GM18873 (cell line): ENCODE data around the gene CCDC7.
"Not testable (repeated sequence)": the region's sequence is repeated elsewhere in the genome, so short reads cannot be mapped to it uniquely, and the experiment has no call there.

Source experiments
- ATAC-seq: cut with Tn5 transposase; IDR thresholded peaks from one replicate; pipeline ENCODE4 v1.9.1; 2021; ENCODE audit warnings: mild to moderate bottlenecking, moderate library complexity, moderate number of reproducible peaks; ENCODE audit not compliant: unreplicated experiment, low FRiP score

The CCDC7 gene

DNA sequence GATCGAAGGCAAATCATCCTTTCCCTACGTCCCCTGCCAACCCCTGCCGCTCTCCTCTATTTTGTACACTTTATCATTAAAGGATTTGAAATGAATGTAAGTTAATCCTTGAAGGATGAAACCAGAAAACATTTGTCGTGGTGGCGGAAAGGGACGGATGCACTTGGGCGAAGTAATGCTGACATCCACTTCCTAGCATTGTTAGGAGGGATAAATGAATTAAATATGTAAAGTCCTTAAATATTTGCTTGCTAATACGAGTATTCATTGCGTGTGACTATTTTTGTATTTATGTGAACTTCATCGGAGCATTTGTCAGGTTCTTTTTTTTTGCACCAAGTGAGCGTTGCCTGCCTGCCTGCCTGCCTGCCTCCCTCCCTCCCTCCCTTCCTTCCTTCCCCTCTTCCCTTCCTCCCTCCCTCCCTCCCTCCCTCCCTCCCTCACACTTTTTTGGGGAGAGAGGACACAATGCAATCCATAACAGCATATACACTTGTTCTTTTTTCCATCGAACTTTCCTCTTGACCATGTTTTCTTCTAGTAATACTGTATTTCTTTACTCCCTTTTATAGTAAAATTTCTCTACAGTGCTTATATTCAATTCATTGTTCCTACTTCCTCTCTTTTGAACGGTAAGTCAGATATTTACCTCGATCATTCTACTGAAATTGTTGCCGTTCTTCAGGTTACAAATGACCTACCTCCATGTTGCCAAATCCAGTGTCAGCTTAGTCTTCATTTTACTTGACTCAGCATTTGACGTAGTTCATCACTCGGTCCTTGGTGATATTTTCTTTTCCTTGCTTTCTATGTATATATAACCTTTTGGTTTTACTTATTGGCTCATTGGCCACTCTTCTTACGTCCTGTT, 831 bp downstream of the CCDC7 start:
- ATAC-seq, result no peak

GRCh38 chr10:32454148-32454547, 8.2 kb downstream of the CCDC7 start:
- ATAC-seq, result no peak

DNA sequence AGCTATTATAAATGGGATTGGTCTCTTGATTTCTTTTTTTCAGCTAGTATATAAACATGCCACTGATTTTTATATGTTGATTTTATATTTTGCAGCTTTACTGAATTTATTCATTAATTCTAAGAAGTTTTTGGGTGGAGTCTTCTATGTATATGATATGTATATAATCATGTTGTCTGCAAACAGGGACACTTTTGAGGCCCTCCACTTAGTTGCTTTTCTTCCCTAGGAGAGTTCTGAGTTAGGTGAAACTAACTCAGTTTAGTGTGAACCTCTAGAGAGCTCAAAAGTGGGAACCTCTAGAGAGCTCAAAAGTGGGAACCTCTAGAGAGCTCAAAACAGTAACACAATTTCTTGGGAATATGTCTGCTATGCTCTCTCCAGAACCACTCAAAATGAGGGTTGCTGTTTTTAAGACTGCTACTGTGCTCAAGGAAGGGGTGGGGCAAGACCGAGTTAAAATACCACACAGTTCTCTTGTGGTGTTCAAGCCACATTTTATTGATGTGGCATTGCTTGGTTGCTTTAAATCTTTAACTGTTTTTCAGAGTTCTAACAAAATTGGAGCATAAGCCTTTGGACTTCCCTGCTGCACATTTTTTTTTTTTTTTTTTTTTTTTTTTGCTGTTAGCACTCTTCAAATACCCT, 13.2 kb downstream of the CCDC7 start:
- ATAC-seq, result no peak

DNA sequence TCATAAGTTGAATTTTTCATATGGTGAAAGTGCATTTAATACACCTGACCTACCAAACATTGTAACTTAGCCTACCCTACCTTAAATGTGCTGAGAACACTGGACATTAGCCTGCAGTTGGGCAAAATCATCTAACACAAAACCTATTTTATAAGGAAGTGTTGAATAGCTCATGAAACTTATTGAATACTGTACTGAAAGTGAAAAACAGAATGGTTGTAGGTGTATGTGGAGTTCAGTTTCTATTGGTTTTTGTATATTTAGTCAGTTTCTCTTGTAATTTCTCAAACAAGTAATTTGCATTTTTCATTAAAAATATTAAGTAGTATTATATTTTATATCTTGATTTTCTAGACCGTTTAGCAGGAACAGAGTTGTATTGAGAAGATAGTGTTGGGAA, 15.3 kb downstream of the CCDC7 start:
- no peak for ATAC-seq

- no peak for ATAC-seq
Observed at GRCh38 chr10:32471232-32471631, 25.3 kb downstream of the CCDC7 start.

DNA sequence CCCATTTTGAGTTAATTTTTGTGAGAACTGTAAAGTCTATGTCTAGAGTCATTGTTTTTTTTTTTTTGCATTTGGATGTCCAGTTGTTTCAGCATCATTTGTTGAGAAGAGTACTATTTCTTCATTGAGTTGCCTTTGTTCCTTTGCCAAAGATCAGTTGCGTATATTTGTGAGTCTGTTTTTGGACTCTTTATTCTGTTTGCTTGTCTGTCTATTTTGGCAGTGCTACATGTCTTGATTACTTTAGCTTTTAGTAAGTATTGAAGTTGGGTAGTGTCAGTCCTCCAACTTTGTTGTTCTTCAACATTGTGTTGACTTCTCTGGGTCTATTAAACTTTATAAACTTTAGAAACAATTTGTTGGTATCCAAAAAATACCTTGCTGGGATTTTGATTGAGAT, 31.6 kb downstream of the CCDC7 start:
- no peak for ATAC-seq

- no peak for ATAC-seq
Observed at GRCh38 chr10:32481606-32482005, 35.7 kb downstream of the CCDC7 start.

DNA sequence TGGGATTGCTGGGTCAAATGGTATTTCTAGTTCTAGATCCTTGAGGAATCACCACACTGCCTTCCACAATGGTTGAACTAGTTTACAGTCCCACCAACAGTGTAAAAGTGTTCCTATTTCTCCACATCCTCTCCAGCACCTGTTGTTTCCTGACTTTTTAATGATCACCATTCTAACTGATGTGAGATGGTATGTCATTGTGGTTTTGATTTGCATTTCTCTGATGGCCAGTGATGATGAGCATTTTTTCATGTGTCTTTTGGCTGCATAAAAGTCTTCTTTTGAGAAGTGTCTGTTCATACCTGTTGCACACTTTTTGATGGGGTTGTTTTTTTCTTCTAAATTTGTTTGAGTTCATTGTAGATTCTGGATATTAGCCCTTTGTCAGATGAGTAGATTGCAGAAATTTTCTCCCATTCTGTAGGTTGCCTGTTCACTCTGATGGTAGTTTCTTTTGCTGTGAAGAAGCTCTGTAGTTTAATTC, 37.1 kb downstream of the CCDC7 start:
- not testable (repeated sequence) for ATAC-seq

GRCh38 chr10:32488038-32488437, 42.1 kb downstream of the CCDC7 start:
- ATAC-seq, result not testable (repeated sequence)

DNA sequence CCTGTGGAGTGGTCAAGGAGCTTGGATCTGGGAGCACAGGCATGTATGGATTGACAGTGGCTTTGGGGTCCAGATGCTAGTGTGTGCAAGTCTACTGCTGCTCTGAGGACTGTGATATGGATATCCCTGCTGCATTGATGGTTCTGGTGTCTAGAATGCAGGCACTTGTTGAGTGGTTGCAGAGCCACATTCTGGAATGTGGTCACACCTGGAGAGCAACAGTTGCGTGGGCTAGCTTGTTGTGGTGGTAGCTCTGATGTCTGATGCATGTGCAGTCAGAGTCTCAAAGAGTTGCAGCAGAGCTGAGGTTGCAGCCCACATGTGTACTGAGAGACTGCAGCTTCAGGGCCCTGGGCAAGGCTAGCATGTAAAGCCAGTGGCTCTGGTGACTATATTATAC, 43.2 kb downstream of the CCDC7 start:
- ATAC-seq, result no peak

GRCh38 chr10:32489901-32490300, 44.0 kb downstream of the CCDC7 start:
- ATAC-seq, result no peak

GRCh38 chr10:32494562-32494961, 48.6 kb downstream of the CCDC7 start:
- not testable (repeated sequence) for ATAC-seq

- not testable (repeated sequence) for ATAC-seq
Observed at GRCh38 chr10:32500136-32500535, 54.2 kb downstream of the CCDC7 start.

DNA sequence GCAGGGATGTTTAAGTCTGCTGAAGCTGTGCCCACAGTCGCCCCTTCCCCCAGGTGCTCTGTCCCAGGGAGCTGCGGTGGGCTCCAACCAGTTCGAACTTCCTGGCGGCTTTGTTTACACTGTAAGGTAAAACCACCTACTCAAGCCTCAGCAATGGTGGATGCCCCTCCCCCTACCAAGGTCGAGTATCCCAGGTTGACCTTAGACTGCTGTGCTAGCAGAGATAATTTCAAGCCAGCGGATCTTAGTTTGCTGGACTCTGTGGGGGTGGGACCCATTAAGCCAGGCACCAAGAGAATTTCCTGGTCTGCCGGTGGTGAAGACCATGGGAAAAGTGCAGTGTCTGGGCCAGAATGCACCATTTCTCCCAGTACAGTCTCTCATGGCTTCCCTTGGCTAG, 56.0 kb downstream of the CCDC7 start:
- ATAC-seq, result no peak

DNA sequence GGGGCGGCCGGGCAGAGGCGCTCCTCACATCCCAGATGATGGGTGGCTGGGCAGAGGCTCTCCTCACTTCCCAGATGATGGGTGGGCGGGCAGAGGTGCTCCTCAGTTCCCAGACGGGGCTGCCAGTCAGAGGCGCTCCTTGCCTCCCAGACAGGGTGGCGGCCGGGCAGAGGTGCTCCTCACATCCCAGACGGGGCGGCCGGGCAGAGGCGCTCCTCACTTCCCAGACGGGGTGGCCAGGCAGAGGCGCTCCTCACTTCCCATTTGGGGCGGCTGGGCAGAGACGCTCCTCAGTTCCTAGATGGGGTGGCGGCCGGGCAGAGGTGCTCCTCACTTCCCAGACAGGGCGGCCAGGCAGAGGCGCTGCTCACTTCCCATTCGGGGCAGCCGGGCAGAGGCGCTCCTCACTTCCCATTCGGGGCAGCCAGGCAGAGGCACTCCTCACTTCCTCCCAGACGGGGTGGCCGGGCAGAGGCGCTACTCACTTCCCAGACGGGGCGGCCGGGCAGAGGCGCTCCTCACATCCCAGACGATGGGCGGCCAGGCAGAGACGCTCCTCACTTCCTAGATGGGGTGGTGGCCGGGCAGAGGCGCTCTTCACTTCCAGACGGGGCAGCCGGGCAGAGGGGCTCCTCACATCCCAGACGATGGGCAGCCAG, 60.0 kb downstream of the CCDC7 start:
- not testable (repeated sequence) for ATAC-seq

DNA sequence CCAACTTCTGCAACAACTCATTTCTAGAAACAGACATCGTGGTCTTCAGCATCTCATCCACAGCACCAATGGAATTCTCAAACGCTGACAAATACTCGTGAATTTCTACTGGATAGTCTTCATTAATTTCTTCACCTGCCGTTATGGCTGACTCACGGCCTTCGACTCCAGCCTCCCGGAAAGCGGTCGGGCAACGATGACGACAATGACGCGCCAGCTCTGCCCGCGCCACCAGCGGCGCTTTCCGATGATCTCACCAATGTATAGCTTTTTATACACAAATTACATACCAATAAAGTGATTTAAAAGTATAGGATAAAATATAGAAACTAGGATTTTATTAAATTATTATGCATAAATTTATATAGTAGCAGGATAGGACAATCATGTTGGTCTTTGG, 65.7 kb downstream of the CCDC7 start:
- ATAC-seq, result no peak

- ATAC-seq, result no peak
Observed at GRCh38 chr10:32516567-32517495, 70.9 kb downstream of the CCDC7 start.

- ATAC-seq, result no peak
Observed at GRCh38 chr10:32530231-32530630, 84.3 kb downstream of the CCDC7 start.

DNA sequence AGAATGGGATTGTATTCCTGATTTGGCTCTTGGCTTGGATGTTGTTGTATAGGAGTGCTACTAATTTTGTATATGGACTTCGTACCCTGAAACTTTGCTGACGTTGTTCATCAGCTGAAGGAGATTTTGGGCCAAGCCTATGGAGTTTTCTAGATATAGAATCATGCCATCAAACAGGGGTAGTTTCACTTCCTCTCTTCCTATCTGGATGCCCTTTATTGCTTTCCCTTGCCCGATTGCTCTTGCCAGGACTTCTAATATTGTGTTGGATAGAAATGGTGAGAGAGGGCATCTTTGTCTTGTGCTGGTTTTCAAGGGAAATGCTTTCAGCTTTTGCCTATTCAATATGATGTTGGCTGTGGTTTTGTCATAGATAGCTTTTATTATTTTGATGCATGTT, 92.3 kb downstream of the CCDC7 start:
- ATAC-seq, result no peak
